WTC11 (cell line): Measurements from ENCODE around the gene SMCO1. TPM values are rescaled to one million over a fixed set of nuclear protein-coding genes. Genes with fewer than 3 reads are reported as not detected.
"Not testable (repeated sequence)": the region's sequence is repeated elsewhere in the genome, so short reads cannot be mapped to it uniquely, and the experiment has no call there.

Source experiments
- ATAC-seq: fragments of 200-7000 bp; cut with Tn5 transposase; 2 replicates; pipeline ENCODE4 v1.10.0; 2021; ENCODE audit warnings: mild to moderate bottlenecking, moderate library complexity
- CTCF ChIA-PET: fragments of 300-600 bp; sonication (Branson Sonifier 250); formaldehyde crosslinking; loops from one replicate; lab custom pipeline; 2021; ENCODE audit warnings: antibody characterized with exemption; lab: Charles Lee
- POLR2A ChIA-PET: fragments of 350-600 bp; sonication (Branson Sonifier 250); formaldehyde crosslinking; loops from one replicate; lab custom pipeline; 2021; ENCODE audit warnings: antibody characterized with exemption; lab: Charles Lee
- DNase-seq: peaks from one replicate; pipeline ENCODE4 v3.0.0; 2021; ENCODE audit warnings: low spot score
- H3K27ac Mint-ChIP-seq: 2 replicates; pipeline ENCODE4 v1.8.0; 2021; ENCODE audit warnings: mixed read lengths
- H3K27me3 Mint-ChIP-seq: 2 replicates; pipeline ENCODE4 v1.8.0; 2021; ENCODE audit warnings: low read depth, mild to moderate bottlenecking, moderate library complexity, mixed read lengths
- H3K36me3 Mint-ChIP-seq: 2 replicates; pipeline ENCODE4 v1.8.0; 2021; ENCODE audit warnings: mixed read lengths
- H3K4me1 Mint-ChIP-seq: 2 replicates; pipeline ENCODE4 v1.8.0; 2022; ENCODE audit warnings: mixed read lengths
- H3K4me3 Mint-ChIP-seq: 2 replicates; pipeline ENCODE4 v1.8.0; 2021; ENCODE audit warnings: mild to moderate bottlenecking, moderate library complexity, mixed read lengths
- H3K9me3 Mint-ChIP-seq: 2 replicates; pipeline ENCODE4 v1.8.0; 2021; ENCODE audit warnings: mixed read lengths
- ATF1 ChIP-seq: sonication (generic); formaldehyde crosslinking; IDR thresholded peaks from 2 replicates; pipeline ENCODE4 v1.8.1; 2023; ENCODE audit warnings: mild to moderate bottlenecking, moderate library complexity, missing genetic modification reagents
- CREM ChIP-seq: sonication (generic); formaldehyde crosslinking; IDR thresholded peaks from 2 replicates; pipeline ENCODE4 v1.8.1; 2022; ENCODE audit warnings: mild to moderate bottlenecking, missing genetic modification reagents, moderate library complexity
- EMX1 ChIP-seq: fragments of 250-450 bp; sonication (Bioruptor Pico); IDR thresholded peaks from 2 replicates; pipeline ENCODE4 v1.8.0; 2021; ENCODE audit warnings: mild to moderate bottlenecking
- FOXJ3 ChIP-seq: sonication (generic); formaldehyde crosslinking; IDR thresholded peaks from 2 replicates; pipeline ENCODE4 v1.9.0; 2021; ENCODE audit warnings: missing genetic modification reagents, mild to moderate bottlenecking, borderline replicate concordance
- FOXK1 ChIP-seq: sonication (generic); formaldehyde crosslinking; IDR thresholded peaks from 2 replicates; pipeline ENCODE4 v1.8.0; 2022; ENCODE audit warnings: mild to moderate bottlenecking, moderate library complexity, missing genetic modification reagents
- GABPB1 ChIP-seq: sonication (generic); formaldehyde crosslinking; IDR thresholded peaks from 2 replicates; pipeline ENCODE4 v1.8.1; 2023; ENCODE audit warnings: mild to moderate bottlenecking, missing genetic modification reagents
- GTF2I ChIP-seq: fragments of 250-450 bp; sonication (Bioruptor Pico); conservative IDR thresholded peaks from 2 replicates; pipeline ENCODE4 v1.4.0; 2021; ENCODE audit warnings: mild to moderate bottlenecking
- JAZF1 ChIP-seq: fragments of 250-450 bp; sonication (Bioruptor Pico); IDR thresholded peaks from 2 replicates; pipeline ENCODE4 v1.9.0; 2021; ENCODE audit warnings: moderate library complexity, mild to moderate bottlenecking, inconsistent platforms
- MYBL2 ChIP-seq: sonication (generic); formaldehyde crosslinking; IDR thresholded peaks from 2 replicates; pipeline ENCODE4 v1.8.1; 2023; ENCODE audit warnings: mild to moderate bottlenecking, moderate library complexity, missing genetic modification reagents
- NR3C1 ChIP-seq: sonication (generic); formaldehyde crosslinking; conservative IDR thresholded peaks from 2 replicates; pipeline ENCODE4 v1.8.1; 2023; ENCODE audit warnings: low read depth, mild to moderate bottlenecking, missing genetic modification reagents
- OVOL2 ChIP-seq: fragments of 250-450 bp; sonication (Bioruptor Pico); IDR thresholded peaks from 2 replicates; pipeline ENCODE4 v1.9.0; 2021; ENCODE audit warnings: mild to moderate bottlenecking, borderline replicate concordance
- PRRX2 ChIP-seq: fragments of 250-450 bp; sonication (Bioruptor Pico); IDR thresholded peaks from 2 replicates; pipeline ENCODE4 v1.8.0; 2021; ENCODE audit warnings: mild to moderate bottlenecking
- STAT6 ChIP-seq: sonication (generic); formaldehyde crosslinking; conservative IDR thresholded peaks from 2 replicates; pipeline ENCODE4 v1.8.1; 2023; ENCODE audit warnings: mild to moderate bottlenecking, low read depth, missing genetic modification reagents, moderate library complexity
- TCF7 ChIP-seq: sonication (generic); formaldehyde crosslinking; IDR thresholded peaks from 2 replicates; pipeline ENCODE4 v1.8.0; 2022; ENCODE audit warnings: mild to moderate bottlenecking, low read depth, missing genetic modification reagents, moderate library complexity
- TP53 ChIP-seq: sonication (generic); formaldehyde crosslinking; IDR thresholded peaks from 2 replicates; pipeline ENCODE4 v1.8.1; 2023; ENCODE audit warnings: mild to moderate bottlenecking, missing genetic modification reagents
- ZBTB21 ChIP-seq: sonication (generic); formaldehyde crosslinking; IDR thresholded peaks from 2 replicates; pipeline ENCODE4 v1.8.1; 2023; ENCODE audit warnings: mild to moderate bottlenecking, missing genetic modification reagents, borderline replicate concordance
- ZNF138 ChIP-seq: sonication (generic); formaldehyde crosslinking; conservative IDR thresholded peaks from 2 replicates; pipeline ENCODE4 v1.8.1; 2022; ENCODE audit warnings: mild to moderate bottlenecking, moderate library complexity, missing genetic modification reagents
- ZNF263 ChIP-seq: sonication (generic); formaldehyde crosslinking; IDR thresholded peaks from 2 replicates; pipeline ENCODE4 v1.8.1; 2022; ENCODE audit warnings: low read depth, mild to moderate bottlenecking, moderate library complexity, missing genetic modification reagents
- ZNF317 ChIP-seq: sonication (generic); formaldehyde crosslinking; IDR thresholded peaks from 2 replicates; pipeline ENCODE4 v1.8.1; 2023; ENCODE audit warnings: low read depth, mild to moderate bottlenecking, moderate library complexity, missing genetic modification reagents, borderline replicate concordance
- ZNF416 ChIP-seq: fragments of 250-450 bp; sonication (Bioruptor Pico); IDR thresholded peaks from 2 replicates; pipeline ENCODE4 v1.9.0; 2021; ENCODE audit warnings: mild to moderate bottlenecking, inconsistent platforms
- total RNA-seq: library from RNA; stranded (reverse); gene quantifications from 3 replicates; pipeline ENCODE4 v1.2.3, GENCODE V29; 2021
- TF ChIP-seq, protein P1 (sequence below): fragments of 250-450 bp; sonication (Bioruptor Pico); IDR thresholded peaks from 2 replicates; pipeline ENCODE4 v1.9.0; 2021; ENCODE audit warnings: mild to moderate bottlenecking
- TF ChIP-seq, protein P2 (sequence below): sonication (generic); formaldehyde crosslinking; IDR thresholded peaks from 2 replicates; pipeline ENCODE4 v1.8.0; 2023; ENCODE audit warnings: mild to moderate bottlenecking, missing genetic modification reagents

SMCO1 gene
- total RNA-seq, 1 experiment from 2014 or later = not detected

DNA sequence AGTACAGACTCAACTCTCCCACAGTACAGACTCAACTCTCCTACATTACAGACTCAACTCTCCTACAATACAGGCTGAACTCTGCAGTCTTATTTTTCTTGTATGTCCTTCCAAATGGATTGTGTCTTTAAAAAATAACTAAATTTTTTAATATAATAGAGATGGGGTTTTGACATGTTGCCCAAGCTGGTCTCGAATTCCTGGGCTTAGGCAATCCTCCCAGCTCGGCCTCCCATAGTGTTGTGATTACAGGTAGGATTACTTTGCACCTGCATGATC is 51.7 kb downstream of the SMCO1 start:
- ChIA-PET POLR2A (no interaction called here), CTCF (no interaction called here)
- no peak overlapping the region for H3K4me3 Mint-ChIP-seq
- H3K27ac Mint-ChIP-seq = no peak overlapping the region
- no peak for DNase-seq
- H3K36me3 Mint-ChIP-seq = peaks cover 7% of the 10 kb centered on the region
- ATAC-seq = no peak
- no peaks in the 10 kb centered on the region; the same call in 1 of the 2 replicates for H3K27me3 Mint-ChIP-seq
- TF ChIP-seq ZNF263 (CRISPR knock-in tag) (no peak), EMX1 (no peak), ATF1 (CRISPR knock-in tag) (no peak), NR3C1 (no peak), OVOL2 (no peak), ZNF416 (no peak), GTF2I (CRISPR knock-in tag) (no peak), STAT6 (CRISPR knock-in tag) (no peak), ZNF317 (no peak), JAZF1 (CRISPR knock-in tag) (no peak), FOXJ3 (CRISPR knock-in tag) (no peak), FOXK1 (CRISPR knock-in tag) (no peak), ZBTB21 (CRISPR knock-in tag) (no peak)
- TF ChIP-seq, protein P1, sequence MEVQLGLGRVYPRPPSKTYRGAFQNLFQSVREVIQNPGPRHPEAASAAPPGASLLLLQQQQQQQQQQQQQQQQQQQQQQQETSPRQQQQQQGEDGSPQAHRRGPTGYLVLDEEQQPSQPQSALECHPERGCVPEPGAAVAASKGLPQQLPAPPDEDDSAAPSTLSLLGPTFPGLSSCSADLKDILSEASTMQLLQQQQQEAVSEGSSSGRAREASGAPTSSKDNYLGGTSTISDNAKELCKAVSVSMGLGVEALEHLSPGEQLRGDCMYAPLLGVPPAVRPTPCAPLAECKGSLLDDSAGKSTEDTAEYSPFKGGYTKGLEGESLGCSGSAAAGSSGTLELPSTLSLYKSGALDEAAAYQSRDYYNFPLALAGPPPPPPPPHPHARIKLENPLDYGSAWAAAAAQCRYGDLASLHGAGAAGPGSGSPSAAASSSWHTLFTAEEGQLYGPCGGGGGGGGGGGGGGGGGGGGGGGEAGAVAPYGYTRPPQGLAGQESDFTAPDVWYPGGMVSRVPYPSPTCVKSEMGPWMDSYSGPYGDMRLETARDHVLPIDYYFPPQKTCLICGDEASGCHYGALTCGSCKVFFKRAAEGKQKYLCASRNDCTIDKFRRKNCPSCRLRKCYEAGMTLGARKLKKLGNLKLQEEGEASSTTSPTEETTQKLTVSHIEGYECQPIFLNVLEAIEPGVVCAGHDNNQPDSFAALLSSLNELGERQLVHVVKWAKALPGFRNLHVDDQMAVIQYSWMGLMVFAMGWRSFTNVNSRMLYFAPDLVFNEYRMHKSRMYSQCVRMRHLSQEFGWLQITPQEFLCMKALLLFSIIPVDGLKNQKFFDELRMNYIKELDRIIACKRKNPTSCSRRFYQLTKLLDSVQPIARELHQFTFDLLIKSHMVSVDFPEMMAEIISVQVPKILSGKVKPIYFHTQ (CRISPR knock-in tag) = no peak
- no peaks in the 10 kb centered on the region for H3K4me1 Mint-ChIP-seq
- H3K9me3 Mint-ChIP-seq = no peaks in the 10 kb centered on the region

DNA sequence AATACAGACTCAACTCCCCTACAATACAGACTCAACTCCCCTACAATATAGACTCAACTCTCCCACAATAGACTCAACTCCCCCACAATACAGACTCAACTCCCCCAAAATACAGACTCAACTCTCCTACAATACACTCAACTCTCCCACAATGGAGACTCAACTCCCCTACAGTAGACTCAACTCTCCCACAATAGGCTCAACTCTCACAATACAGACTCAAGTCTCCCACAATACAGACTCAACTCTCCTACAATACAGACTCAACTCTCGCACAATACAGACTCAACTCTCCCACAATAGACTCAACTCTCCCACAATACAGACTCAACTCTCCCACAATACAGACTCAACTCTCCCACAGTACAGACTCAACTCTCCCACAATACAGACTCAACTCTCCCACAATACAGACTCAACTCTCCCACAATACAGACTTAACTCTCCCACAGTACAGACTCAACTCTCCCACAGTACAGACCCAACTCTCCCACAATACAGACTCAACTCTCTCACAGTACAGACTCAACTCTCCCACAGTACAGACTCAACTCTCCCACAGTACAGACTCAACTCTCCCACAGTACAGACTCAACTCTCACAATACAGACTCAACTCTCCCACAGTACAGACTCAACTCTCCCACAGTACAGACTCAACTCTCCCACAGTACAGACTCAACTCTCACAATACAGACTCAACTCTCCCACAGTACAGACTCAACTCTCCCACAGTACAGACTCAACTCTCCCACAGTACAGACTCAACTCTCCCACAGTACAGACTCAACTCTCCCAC is 52.3 kb downstream of the SMCO1 start:
- ATAC-seq, CTCF ChIA-PET, H3K36me3 Mint-ChIP-seq, POLR2A ChIA-PET, H3K4me3 Mint-ChIP-seq, H3K4me1 Mint-ChIP-seq, H3K27ac Mint-ChIP-seq, H3K27me3 Mint-ChIP-seq, H3K9me3 Mint-ChIP-seq, DNase-seq: not testable (repeated sequence)

DNA sequence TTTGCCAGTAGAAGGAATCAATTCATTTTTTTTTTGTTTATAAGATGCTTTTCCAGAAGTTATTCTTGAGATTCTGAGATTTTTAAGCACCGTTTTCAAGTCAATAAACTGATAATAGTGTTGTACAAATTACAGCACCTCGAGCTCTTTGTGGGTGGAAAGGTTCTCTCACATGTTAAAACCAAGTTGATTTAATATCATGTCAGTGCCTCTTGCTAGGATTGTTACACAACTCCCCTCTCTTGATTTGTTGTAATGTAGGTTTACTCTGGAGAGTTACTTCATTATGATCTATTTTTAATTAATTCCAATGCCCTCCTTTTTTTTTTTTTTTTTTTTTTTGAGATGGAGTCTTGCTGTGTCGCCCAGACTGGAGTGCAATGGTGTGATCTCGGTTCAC is 57.1 kb downstream of the SMCO1 start:
- Mint-ChIP-seq H3K27ac (no peak overlapping the region), H3K9me3 (no peaks in the 10 kb centered on the region), H3K27me3 (no peaks in the 10 kb centered on the region; the same call in 1 of the 2 replicates), H3K36me3 (no peaks in the 10 kb centered on the region), H3K4me3 (no peak overlapping the region), H3K4me1 (no peaks in the 10 kb centered on the region)
- no peak for DNase-seq
- no peak for ATAC-seq
- CTCF ChIA-PET = interaction anchor here (0.5 to 0.7 kb wide), 3 partner anchors 18 to 310 kb away, joined by 3 read pairs; no protein-coding TSS in a partner anchor
- POLR2A ChIA-PET = no interaction called here
- TF ChIP-seq, protein P2, sequence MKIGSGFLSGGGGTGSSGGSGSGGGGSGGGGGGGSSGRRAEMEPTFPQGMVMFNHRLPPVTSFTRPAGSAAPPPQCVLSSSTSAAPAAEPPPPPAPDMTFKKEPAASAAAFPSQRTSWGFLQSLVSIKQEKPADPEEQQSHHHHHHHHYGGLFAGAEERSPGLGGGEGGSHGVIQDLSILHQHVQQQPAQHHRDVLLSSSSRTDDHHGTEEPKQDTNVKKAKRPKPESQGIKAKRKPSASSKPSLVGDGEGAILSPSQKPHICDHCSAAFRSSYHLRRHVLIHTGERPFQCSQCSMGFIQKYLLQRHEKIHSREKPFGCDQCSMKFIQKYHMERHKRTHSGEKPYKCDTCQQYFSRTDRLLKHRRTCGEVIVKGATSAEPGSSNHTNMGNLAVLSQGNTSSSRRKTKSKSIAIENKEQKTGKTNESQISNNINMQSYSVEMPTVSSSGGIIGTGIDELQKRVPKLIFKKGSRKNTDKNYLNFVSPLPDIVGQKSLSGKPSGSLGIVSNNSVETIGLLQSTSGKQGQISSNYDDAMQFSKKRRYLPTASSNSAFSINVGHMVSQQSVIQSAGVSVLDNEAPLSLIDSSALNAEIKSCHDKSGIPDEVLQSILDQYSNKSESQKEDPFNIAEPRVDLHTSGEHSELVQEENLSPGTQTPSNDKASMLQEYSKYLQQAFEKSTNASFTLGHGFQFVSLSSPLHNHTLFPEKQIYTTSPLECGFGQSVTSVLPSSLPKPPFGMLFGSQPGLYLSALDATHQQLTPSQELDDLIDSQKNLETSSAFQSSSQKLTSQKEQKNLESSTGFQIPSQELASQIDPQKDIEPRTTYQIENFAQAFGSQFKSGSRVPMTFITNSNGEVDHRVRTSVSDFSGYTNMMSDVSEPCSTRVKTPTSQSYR (CRISPR knock-in tag) = no peak
- TF ChIP-seq, protein P1 (CRISPR knock-in tag) = no peak
- TF ChIP-seq TP53 (CRISPR knock-in tag) (no peak), MYBL2 (no peak), TCF7 (CRISPR knock-in tag) (no peak), ATF1 (CRISPR knock-in tag) (no peak), OVOL2 (no peak), PRRX2 (CRISPR knock-in tag) (no peak), CREM (no peak), ZNF138 (CRISPR knock-in tag) (no peak), GABPB1 (CRISPR knock-in tag) (no peak), JAZF1 (CRISPR knock-in tag) (no peak), FOXK1 (CRISPR knock-in tag) (no peak)
